ENCODE results near the gene SBK1. TPM values are rescaled to one million over a fixed set of nuclear protein-coding genes. Genes with fewer than 3 reads are reported as not detected.

SBK1 gene
- total RNA-seq, 1 experiment from 2014 or later = 4.4 TPM

- peaks cover 51% of the 10 kb centered on the region for H3K27me3 Mint-ChIP-seq (ENCODE audit: unreplicated experiment)
- no peak overlapping the region for H3K4me3 Mint-ChIP-seq (ENCODE audit: low read depth, unreplicated experiment)
- no TSS peak for BruUV-seq (replicated peaks)
- no peak for DNase-seq
- intact Hi-C loops (cut with micrococcal nuclease; ENCODE audit: unreplicated experiment) = no loop called here
- TF ChIP-seq CTCF (IDR thresholded peaks at IDR 0.05; ENCODE audit: unreplicated experiment) = no peak
- H3K4me1 Mint-ChIP-seq (ENCODE audit: low read depth, unreplicated experiment) = peaks cover 14% of the 10 kb centered on the region
- no peaks in the 10 kb centered on the region for H3K9me3 Mint-ChIP-seq (ENCODE audit: low read depth, unreplicated experiment)
- H3K36me3 Mint-ChIP-seq (ENCODE audit: insufficient read depth, unreplicated experiment) = peaks cover 8% of the 10 kb centered on the region
- H3K27ac Mint-ChIP-seq (ENCODE audit: unreplicated experiment) = no peak overlapping the region
- CTCF ChIA-PET = interaction anchor here (0.5 to 2.3 kb wide), 5 partner anchors 10 to 140 kb away, joined by 3 to 7 read pairs (median 4); no protein-coding TSS in a partner anchor
Observed at GRCh38 chr16:28280881-28281836, 11.2 kb upstream of the SBK1 start.

GRCh38 chr16:28282045-28282444, 10.3 kb upstream of the SBK1 start:
- intact Hi-C loops (cut with micrococcal nuclease; ENCODE audit: unreplicated experiment) = no loop called here
- BruUV-seq (replicated peaks) = no TSS peak
- H3K9me3 Mint-ChIP-seq (ENCODE audit: low read depth, unreplicated experiment) = no peaks in the 10 kb centered on the region
- no peak for TF ChIP-seq CTCF (IDR thresholded peaks at IDR 0.05; ENCODE audit: unreplicated experiment)
- DNase-seq = no peak
- H3K4me1 Mint-ChIP-seq (ENCODE audit: low read depth, unreplicated experiment) = peaks cover 11% of the 10 kb centered on the region
- H3K4me3 Mint-ChIP-seq (ENCODE audit: low read depth, unreplicated experiment) = no peak overlapping the region
- H3K27ac Mint-ChIP-seq (ENCODE audit: unreplicated experiment) = no peak overlapping the region
- H3K27me3 Mint-ChIP-seq (ENCODE audit: unreplicated experiment) = peaks cover 42% of the 10 kb centered on the region
- CTCF ChIA-PET = interaction anchor here (0.5 to 2.3 kb wide), 4 partner anchors 11 to 141 kb away, joined by 3 to 7 read pairs (median 4); no protein-coding TSS in a partner anchor
- peaks cover 5% of the 10 kb centered on the region for H3K36me3 Mint-ChIP-seq (ENCODE audit: insufficient read depth, unreplicated experiment)

GRCh38 chr16:28283173-28283572, 9.2 kb upstream of the SBK1 start:
- Mint-ChIP-seq H3K27ac (ENCODE audit: unreplicated experiment) (no peak overlapping the region), H3K36me3 (ENCODE audit: insufficient read depth, unreplicated experiment) (no peaks in the 10 kb centered on the region), H3K4me1 (ENCODE audit: low read depth, unreplicated experiment) (no peaks in the 10 kb centered on the region), H3K4me3 (ENCODE audit: low read depth, unreplicated experiment) (no peak overlapping the region), H3K9me3 (ENCODE audit: low read depth, unreplicated experiment) (no peaks in the 10 kb centered on the region), H3K27me3 (ENCODE audit: unreplicated experiment) (peaks cover 35% of the 10 kb centered on the region)
- DNase-seq = no peak
- intact Hi-C loops (cut with micrococcal nuclease; ENCODE audit: unreplicated experiment) = no loop called here
- no TSS peak for BruUV-seq (replicated peaks)
- CTCF ChIA-PET = no interaction called here
- TF ChIP-seq CTCF (IDR thresholded peaks at IDR 0.05; ENCODE audit: unreplicated experiment) = no peak

GRCh38 chr16:28283798-28284577, 8.3 kb upstream of the SBK1 start:
- TF ChIP-seq CTCF (IDR thresholded peaks at IDR 0.05; ENCODE audit: unreplicated experiment) = no peak
- no peak for DNase-seq
- intact Hi-C loops (cut with micrococcal nuclease; ENCODE audit: unreplicated experiment) = no loop called here
- BruUV-seq (replicated peaks) = no TSS peak
- Mint-ChIP-seq H3K9me3 (ENCODE audit: low read depth, unreplicated experiment) (no peaks in the 10 kb centered on the region), H3K27ac (ENCODE audit: unreplicated experiment) (no peak overlapping the region), H3K4me1 (ENCODE audit: low read depth, unreplicated experiment) (no peaks in the 10 kb centered on the region), H3K36me3 (ENCODE audit: insufficient read depth, unreplicated experiment) (no peaks in the 10 kb centered on the region), H3K4me3 (ENCODE audit: low read depth, unreplicated experiment) (no peak overlapping the region), H3K27me3 (ENCODE audit: unreplicated experiment) (peaks cover 37% of the 10 kb centered on the region)
- CTCF ChIA-PET = no interaction called here
